ENCODE data around the gene PCNX3. TPM values are rescaled to one million over a fixed set of nuclear protein-coding genes. Genes with fewer than 3 reads are reported as not detected.

Gene PCNX3
- total RNA-seq, 2 experiments from 2014 or later = 21.6 to 24.7 TPM

DNA sequence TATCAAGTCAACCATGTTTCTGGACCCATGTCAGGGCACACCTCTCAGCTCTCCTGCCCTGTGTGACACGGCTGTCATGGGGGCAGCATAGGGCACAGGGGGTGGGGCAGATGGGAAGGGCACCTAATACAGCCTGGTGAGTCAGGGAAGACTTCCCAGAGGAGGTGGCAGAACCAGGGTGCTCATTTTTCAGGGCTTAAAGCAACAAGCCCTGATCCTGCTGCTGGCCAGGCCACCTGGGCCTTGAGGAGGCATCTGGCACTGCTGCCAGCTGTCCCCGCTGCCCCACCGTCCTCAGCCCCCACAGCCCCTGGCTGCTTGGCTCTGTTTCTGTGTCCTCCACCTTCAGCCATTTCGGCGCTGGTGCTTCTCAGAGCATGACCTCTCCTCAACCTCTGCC, 5.9 kb upstream of the PCNX3 start:
- no peak overlapping the region for H3K4me3 Mint-ChIP-seq
- peaks cover 13% of the 10 kb centered on the region for H3K36me3 Mint-ChIP-seq (ENCODE audit: low read depth)

DNA sequence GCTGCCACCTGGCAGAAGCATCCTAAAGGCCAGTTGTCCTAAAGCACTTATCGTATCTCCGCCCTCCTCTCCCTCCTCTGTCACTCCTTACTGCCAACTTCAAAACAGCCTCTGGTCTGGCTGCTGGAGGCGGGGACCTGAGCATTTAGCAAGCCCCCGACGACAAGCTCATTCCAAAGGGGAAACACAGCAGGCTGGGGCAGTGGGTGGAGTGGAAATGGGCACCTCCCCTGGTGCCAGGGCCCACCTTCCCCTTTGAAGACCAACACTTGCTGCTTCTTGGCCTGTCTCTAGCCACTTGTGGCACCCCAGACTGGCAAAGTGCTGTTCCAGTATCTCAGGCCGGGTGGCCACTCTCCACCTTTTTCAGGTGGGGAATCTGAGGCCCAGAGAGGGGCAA, 5.2 kb upstream of the PCNX3 start:
- intact Hi-C loops (cut with micrococcal nuclease) = no loop called here
- H3K4me3 Mint-ChIP-seq = no peak overlapping the region
- no peaks in the 10 kb centered on the region for H3K27me3 Mint-ChIP-seq (ENCODE audit: low read depth)
- H3K9me3 Mint-ChIP-seq = no peaks in the 10 kb centered on the region
- peak overlapping the region; percentile 59 for H3K27ac Mint-ChIP-seq
- CTCF ChIA-PET = interaction anchor here (0.6 kb wide), 1 partner anchor 37 kb away, joined by 3 read pairs; no protein-coding TSS in a partner anchor
- H3K36me3 Mint-ChIP-seq (ENCODE audit: low read depth) = peaks cover 13% of the 10 kb centered on the region
- H3K4me1 Mint-ChIP-seq (ENCODE audit: low read depth) = peaks cover 35% of the 10 kb centered on the region
- no peak for DNase-seq

More for the DNA sequence above, 5.9 kb upstream of the PCNX3 start:
- H3K9me3 Mint-ChIP-seq = no peaks in the 10 kb centered on the region
- CTCF ChIA-PET = no interaction called here
- peak overlapping the region; percentile 64 for H3K27ac Mint-ChIP-seq
- peaks cover 35% of the 10 kb centered on the region for H3K4me1 Mint-ChIP-seq (ENCODE audit: low read depth)
- DNase-seq = no peak
- no peaks in the 10 kb centered on the region for H3K27me3 Mint-ChIP-seq (ENCODE audit: low read depth)
- intact Hi-C loops (cut with micrococcal nuclease) = no loop called here

DNA sequence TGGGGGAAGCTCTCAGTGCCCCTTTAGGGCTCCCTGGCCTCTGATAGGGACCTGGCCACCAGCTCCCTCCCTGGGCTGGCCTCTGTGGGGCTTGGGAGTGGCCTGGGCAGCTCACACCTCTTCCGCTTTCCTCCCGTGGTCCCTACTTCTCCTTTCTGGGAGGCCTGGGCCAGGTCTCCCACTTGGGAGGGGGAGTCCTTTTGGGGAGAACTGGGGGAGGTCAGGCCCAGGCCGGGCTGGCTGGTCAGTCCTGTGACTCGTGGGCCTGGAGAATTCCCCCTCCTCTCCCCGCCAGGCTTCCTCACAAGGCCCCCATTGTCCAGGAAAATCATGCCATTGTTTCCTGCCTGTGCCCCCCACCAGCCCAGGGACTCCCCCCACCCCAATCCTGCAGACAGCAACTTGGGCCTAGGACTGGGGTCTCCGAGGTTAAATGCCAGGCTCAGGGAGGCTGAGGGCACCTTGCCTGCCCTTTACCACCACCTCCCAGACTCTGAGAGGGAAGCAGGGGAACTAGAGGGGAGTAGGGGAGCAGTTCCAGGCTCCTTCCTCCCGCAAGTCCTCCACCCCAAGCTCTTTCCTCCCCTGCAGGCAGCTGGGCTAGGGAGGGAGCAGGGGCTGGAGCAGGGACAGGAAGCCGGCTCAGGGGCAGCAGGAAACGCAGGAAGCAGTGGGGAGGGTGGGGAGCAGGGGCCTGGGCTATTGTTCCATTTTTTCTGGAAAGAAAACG, 4.4 kb upstream of the PCNX3 start:
- Mint-ChIP-seq H3K9me3 (no peaks in the 10 kb centered on the region), H3K36me3 (ENCODE audit: low read depth) (peaks cover 10% of the 10 kb centered on the region), H3K27ac (peak overlapping the region; percentile 59), H3K4me3 (no peak overlapping the region), H3K4me1 (ENCODE audit: low read depth) (peaks cover 35% of the 10 kb centered on the region), H3K27me3 (ENCODE audit: low read depth) (no peaks in the 10 kb centered on the region)
- intact Hi-C loops (cut with micrococcal nuclease) = no loop called here
- CTCF ChIA-PET = no interaction called here
- DNase-seq = no peak

DNA sequence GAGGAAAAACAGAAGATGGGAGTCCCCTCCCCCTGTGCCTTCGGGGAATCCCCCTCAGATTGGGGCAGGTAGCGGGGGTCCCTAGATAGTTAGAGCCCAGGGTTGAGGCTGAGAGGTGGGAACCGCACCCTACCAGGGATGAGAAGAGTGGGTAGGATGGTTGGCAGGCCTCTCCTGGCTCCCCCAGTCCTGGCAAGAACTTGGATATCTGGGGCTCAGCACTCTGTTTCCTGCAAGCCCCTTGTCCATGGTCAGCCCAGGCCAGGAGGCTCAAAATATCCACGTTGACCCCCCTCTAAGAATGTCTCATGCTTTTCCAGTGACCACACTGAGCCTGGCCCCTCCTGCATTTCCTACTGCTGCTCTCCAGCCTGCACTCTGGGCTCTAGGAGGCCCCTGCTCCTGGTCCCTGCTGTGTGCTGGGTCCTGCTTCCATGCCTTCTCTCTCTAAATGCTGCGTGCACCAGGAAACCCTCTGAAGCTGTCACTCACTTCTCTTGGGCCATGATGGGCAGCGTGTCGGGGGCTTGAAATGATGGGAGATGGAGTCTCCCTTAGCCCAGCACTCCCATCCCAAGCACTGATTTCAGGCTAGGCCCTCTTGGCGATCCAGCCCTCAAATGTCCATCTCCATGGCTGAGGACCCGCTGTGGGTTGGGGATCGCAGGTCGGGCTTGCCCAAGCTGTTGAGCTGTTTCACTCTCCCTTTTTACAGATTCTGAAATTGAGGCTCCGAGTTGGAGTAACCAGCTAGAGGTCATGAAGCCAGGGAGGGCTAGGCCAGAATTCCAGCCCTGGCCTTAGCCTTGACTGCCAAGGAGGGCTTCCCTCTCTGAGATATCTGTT, 3.6 kb upstream of the PCNX3 start:
- Mint-ChIP-seq H3K4me3 (peak overlapping the region; percentile 95), H3K36me3 (ENCODE audit: low read depth) (peaks cover 15% of the 10 kb centered on the region), H3K9me3 (no peaks in the 10 kb centered on the region), H3K27me3 (ENCODE audit: low read depth) (no peaks in the 10 kb centered on the region), H3K4me1 (ENCODE audit: low read depth) (peaks cover 42% of the 10 kb centered on the region), H3K27ac (peak overlapping the region; percentile 59)
- intact Hi-C loops (cut with micrococcal nuclease) = no loop called here
- CTCF ChIA-PET = interaction anchor here (1.0 to 1.8 kb wide), 3 partner anchors 18 to 71 kb away, joined by 3 to 13 read pairs (median 9); no protein-coding TSS in a partner anchor
- no peak for DNase-seq

DNA sequence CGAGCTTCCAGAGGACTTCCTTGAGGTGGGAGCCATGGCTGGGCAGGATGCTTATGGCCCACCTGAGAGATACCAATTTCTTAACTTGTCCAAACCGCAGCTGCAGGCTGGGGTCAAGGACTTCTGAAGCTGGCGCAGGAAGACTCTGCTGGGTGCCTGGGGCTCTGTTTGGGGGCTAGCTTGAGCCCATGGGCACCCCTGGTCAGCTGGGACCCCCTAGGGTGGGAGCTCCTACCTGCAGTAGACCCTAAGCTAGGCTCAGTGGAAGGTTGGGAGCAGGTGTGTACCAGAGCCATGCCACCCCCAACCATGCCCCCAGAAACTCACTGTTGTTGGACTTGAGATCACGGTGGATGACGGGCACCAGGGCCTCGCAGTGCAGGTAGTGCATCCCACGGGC, 2.9 kb upstream of the PCNX3 start:
- Mint-ChIP-seq H3K4me1 (ENCODE audit: low read depth) (peaks cover 49% of the 10 kb centered on the region), H3K9me3 (no peaks in the 10 kb centered on the region), H3K27me3 (ENCODE audit: low read depth) (no peaks in the 10 kb centered on the region), H3K4me3 (peak overlapping the region; percentile 95), H3K27ac (peak overlapping the region; percentile 5), H3K36me3 (ENCODE audit: low read depth) (peaks cover 18% of the 10 kb centered on the region)
- no peak for DNase-seq
- intact Hi-C loops (cut with micrococcal nuclease) = no loop called here
- CTCF ChIA-PET = interaction anchor here (0.9 to 1.8 kb wide), 5 partner anchors 19 to 297 kb away, joined by 3 to 13 read pairs (median 3); no protein-coding TSS in a partner anchor

DNA sequence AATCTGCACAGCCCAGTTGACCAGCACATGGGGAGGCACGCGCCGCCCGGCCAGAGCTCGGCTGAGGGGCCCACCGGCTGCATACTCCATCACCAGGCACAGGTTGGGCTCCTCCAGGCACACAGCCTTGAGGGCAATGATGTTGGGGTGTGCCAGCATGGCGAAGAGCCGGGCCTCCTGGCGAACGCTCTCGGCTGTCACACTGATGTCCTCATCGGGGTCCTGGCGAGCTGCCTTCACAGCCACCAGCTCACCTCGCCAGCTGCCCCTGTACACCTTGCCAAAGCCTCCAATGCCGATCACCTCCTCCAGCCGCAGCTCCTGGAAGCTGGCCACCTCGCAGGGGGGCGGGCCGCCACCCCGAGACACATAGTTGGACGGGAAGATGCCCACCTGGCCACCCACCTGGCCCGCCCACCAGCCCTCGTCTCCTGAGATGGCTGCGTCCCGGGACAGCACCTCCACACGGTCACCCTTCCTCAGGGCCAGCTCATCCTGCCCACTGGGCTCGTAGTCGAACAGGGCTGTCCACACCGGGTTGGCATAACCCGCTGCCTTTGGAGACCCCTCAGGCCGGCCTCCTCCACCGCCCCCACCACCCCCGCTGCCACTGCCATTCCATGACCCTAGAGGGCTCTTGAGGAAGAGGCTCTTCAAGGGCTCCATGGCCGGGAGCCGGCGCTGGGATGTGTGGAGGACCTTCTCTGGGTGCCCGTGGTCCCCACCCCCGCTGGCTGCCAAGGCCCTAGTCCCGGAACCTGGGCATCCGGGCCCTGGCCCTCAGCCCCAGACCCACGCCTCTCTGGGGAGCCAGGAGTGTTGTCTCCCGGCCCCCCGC, 2.3 kb upstream of the PCNX3 start:
- H3K9me3 Mint-ChIP-seq = no peaks in the 10 kb centered on the region
- CTCF ChIA-PET = interaction anchor here (0.9 to 1.8 kb wide), 6 partner anchors 19 to 298 kb away, joined by 3 to 13 read pairs (median 4); partner anchors contain the start of gene FAM89B
- H3K27ac Mint-ChIP-seq = peak overlapping the region; percentile 72
- H3K4me1 Mint-ChIP-seq (ENCODE audit: low read depth) = peaks cover 52% of the 10 kb centered on the region
- peak overlapping the region; percentile 95 for H3K4me3 Mint-ChIP-seq
- DNase-seq = peak; percentile 33
- no peaks in the 10 kb centered on the region for H3K27me3 Mint-ChIP-seq (ENCODE audit: low read depth)
- peaks cover 19% of the 10 kb centered on the region for H3K36me3 Mint-ChIP-seq (ENCODE audit: low read depth)
- intact Hi-C loops (cut with micrococcal nuclease) = no loop called here

DNA sequence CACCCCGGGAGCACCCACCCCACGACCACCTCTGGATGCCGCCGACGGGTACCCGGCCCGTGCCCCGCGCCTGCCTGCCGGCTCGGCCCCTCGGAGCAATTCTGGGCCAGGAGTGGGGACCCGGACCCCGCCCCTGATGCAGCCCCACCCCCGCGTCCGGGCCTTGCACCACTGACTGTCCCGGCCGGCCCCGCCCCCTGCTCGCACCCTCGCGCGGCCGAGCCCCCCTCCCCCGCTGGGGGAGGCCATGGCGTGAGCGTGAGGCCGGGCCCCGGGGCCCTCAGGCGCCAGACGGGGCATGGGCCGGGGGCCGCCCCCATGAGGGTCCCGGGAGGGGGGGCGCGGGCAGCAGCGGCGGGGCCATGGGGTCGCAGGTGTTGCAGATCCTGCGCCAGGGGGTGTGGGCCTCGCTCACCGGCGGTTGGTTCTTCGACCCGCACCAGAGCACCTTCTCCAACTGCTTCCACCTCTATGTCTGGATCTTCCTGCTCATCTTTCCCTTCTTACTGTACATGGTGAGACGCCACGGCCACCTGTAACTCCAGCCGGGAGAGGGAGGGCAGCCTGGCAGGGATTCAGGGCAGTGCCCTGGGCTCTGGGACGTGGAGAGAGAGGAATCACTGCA, 486 bp downstream of the PCNX3 start:
- CTCF ChIA-PET = interaction anchor here (0.8 to 1.5 kb wide), 6 partner anchors 9 to 203 kb away, joined by 3 to 4 read pairs (median 3); partner anchors contain the start of gene FAM89B
- Mint-ChIP-seq H3K27me3 (ENCODE audit: low read depth) (no peaks in the 10 kb centered on the region), H3K4me1 (ENCODE audit: low read depth) (peaks cover 47% of the 10 kb centered on the region), H3K36me3 (ENCODE audit: low read depth) (peaks cover 22% of the 10 kb centered on the region), H3K9me3 (no peaks in the 10 kb centered on the region), H3K27ac (peak overlapping the region; percentile 98), H3K4me3 (peak overlapping the region; percentile 95)
- DNase-seq = peak; percentile 38
- intact Hi-C loops (cut with micrococcal nuclease) = loop anchor here (1.0 kb wide), 12 partner anchors 22 to 386 kb away; partner anchors contain the start of genes BANF1, CFL1, EIF1AD and FOSL1

DNA sequence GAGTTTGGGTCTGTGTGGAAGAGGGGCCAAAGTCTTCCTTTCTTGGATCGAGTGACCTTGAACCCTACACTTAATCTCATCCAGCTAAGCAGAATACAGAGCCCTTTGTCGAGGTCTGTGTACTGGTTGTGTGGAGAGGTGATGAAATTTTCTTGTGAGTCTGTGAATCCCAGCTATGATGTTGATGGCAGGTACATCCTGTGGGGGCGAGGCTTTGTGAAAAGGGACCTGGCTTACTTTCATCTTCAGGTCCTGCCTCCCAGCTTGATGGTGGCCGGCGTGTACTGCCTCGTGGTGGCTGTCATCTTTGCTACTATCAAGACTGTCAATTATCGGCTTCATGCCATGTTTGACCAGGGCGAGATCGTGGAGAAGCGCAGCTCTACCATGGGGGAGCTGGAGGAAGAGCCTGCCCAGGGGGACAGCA, 1.0 kb downstream of the PCNX3 start:
- H3K36me3 Mint-ChIP-seq (ENCODE audit: low read depth) = peaks cover 25% of the 10 kb centered on the region
- no peaks in the 10 kb centered on the region for H3K27me3 Mint-ChIP-seq (ENCODE audit: low read depth)
- intact Hi-C loops (cut with micrococcal nuclease) = no loop called here
- H3K4me3 Mint-ChIP-seq = peak overlapping the region; percentile 89
- no peaks in the 10 kb centered on the region for H3K9me3 Mint-ChIP-seq
- H3K4me1 Mint-ChIP-seq (ENCODE audit: low read depth) = peaks cover 42% of the 10 kb centered on the region
- peak; percentile 50 for DNase-seq
- H3K27ac Mint-ChIP-seq = peak overlapping the region; percentile 87
- CTCF ChIA-PET = interaction anchor here (0.7 to 1.1 kb wide), 4 partner anchors 9 to 203 kb away, joined by 3 to 4 read pairs (median 3); no protein-coding TSS in a partner anchor

DNA sequence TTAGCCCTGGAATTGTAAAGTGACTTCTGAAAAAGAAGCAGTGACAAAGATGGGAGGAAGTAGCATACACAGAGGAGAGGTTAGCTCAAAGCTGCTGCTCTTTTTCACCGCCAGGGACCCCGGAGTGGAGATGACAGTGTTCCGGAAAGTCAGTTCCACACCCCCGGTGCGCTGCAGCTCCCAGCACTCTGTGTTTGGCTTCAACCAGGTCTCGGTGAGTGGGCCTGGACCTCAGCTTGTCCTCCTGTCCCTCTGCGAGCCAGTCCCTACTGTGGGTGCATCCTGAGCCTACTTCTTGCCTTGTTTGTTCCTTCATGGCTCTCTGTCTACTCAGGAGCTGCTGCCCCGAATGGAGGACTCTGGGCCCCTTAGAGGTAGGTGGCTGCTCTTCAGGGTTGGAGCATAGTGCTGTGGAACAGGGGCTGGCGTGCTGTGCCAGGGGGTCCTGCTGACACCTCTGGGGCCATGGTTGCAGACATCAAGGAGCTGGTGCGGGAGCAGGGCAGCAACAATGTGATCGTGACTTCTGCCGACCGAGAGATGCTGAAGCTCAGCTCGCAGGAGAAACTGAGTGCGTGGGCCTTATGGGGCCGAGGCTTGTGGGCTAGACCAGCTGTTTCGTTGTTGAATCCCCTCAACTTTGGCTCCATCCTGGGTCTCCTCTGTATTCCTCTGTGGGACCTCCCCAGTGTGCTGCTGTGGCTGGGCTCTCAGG, 1.7 kb downstream of the PCNX3 start:
- intact Hi-C loops (cut with micrococcal nuclease) = no loop called here
- H3K27ac Mint-ChIP-seq = peak overlapping the region; percentile 87
- H3K4me3 Mint-ChIP-seq = peak overlapping the region; percentile 89
- no peak for DNase-seq
- H3K36me3 Mint-ChIP-seq (ENCODE audit: low read depth) = peaks cover 23% of the 10 kb centered on the region
- no peaks in the 10 kb centered on the region for H3K27me3 Mint-ChIP-seq (ENCODE audit: low read depth)
- CTCF ChIA-PET = interaction anchor here (0.7 to 1.1 kb wide), 3 partner anchors 8 to 152 kb away, joined by 3 to 4 read pairs (median 3); no protein-coding TSS in a partner anchor
- H3K4me1 Mint-ChIP-seq (ENCODE audit: low read depth) = peaks cover 37% of the 10 kb centered on the region
- no peaks in the 10 kb centered on the region for H3K9me3 Mint-ChIP-seq

DNA sequence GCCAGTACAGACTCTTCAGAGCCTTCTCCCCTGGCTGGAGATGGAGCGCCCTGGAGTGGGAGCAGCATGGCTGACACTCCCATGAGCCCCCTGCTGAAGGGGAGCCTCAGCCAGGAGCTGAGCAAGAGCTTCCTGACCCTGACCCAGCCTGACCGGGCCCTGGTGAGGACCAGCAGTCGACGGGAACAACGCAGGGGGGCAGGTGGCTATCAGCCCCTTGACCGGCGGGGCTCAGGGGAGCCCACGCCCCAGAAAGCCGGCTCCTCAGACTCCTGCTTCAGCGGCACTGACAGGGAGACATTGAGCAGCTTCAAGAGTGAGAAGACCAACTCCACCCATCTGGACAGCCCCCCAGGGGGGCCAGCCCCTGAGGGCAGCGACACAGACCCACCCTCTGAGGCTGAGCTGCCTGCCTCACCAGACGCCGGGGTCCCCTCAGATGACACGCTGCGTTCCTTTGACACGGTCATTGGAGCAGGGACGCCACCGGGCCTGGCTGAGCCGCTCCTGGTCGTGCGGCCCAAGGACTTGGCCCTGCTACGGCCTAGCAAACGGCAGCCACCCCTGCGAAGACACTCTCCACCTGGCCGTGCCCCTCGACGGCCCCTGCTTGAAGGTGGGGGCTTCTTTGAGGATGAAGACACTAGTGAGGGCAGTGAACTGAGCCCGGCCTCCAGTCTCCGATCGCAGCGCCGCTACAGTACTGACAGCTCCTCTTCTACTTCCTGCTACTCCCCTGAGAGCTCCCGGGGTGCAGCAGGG, 2.6 kb downstream of the PCNX3 start:
- DNase-seq = no peak
- CTCF ChIA-PET = no interaction called here
- intact Hi-C loops (cut with micrococcal nuclease) = no loop called here
- Mint-ChIP-seq H3K27me3 (ENCODE audit: low read depth) (no peaks in the 10 kb centered on the region), H3K27ac (peak overlapping the region; percentile 24), H3K9me3 (no peaks in the 10 kb centered on the region), H3K4me1 (ENCODE audit: low read depth) (peaks cover 29% of the 10 kb centered on the region), H3K4me3 (no peak overlapping the region), H3K36me3 (ENCODE audit: low read depth) (peaks cover 21% of the 10 kb centered on the region)

All from activated naive CD4-positive, alpha-beta T cell treated with anti-CD3 and anti-CD28 coated beads for 36 hours (primary cell).